GM18508 (cell line): ENCODE results near the gene WWC1.
"Not testable (repeated sequence)": the region's sequence is repeated elsewhere in the genome, so short reads cannot be mapped to it uniquely, and the experiment has no call there.

Source experiments
- ATAC-seq: cut with Tn5 transposase; IDR thresholded peaks from one replicate; pipeline ENCODE4 v1.9.1; 2021; ENCODE audit warnings: moderate number of reproducible peaks; ENCODE audit not compliant: insufficient read depth, unreplicated experiment

The WWC1 gene

DNA sequence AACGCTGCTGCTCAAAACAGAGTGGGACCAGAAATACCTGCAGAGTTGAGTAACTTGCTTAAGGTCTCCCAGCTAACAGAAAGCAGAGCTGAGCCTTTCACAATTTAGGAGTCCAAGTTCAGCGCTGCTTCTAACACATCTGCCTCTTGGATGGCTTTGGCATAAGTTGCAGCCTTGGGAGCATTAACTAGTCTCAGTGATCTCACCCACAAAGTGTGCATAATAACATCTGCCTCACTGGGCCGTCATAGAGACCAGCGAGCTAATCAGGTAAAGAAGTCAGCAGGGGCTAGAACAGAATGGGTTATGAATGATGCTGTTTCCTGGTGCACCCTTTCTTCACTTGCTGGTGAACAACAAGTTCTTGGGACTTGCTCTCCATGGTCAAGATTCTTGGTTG, 36.5 kb downstream of the WWC1 start:
- ATAC-seq = no peak

DNA sequence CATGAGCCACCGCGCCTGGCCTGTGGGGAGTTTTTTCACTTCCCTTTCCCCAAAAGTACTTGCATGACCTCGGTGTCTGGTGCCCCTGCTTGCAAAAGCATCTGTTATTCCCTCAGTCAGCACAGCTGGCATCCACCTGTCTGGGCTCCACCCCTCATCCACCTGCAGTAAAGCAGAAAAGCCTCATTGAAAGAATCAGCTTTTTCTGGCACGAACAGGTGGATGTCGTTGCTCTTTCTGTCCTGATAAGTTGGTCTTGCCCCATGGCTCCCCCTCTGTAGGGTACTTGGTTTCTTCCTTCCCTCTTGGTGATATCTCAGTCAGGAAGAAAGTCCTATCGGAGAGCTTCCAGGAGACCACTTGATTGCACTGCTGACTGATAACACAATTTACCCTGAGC, 37.4 kb downstream of the WWC1 start:
- ATAC-seq = peak; percentile 52

DNA sequence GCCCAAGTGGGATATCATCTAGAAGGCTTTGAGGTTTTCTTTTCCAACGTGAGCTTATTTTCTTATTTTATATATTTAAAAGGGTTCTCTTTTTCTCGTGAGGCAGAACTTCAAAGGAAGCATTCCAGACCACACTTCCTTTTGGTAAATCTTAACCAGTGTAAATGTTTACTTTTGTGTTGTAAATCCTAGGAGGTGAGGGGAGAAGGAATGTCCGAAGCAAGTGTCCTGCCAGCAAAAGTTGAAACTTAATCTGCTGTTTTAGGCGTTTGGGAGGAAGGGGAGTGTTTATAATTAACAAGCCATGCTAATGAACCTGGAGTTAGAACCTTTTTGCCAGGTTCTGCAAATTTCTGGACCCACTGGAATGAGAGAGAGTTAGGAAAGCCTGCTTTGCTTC, 37.9 kb downstream of the WWC1 start:
- ATAC-seq = no peak

DNA sequence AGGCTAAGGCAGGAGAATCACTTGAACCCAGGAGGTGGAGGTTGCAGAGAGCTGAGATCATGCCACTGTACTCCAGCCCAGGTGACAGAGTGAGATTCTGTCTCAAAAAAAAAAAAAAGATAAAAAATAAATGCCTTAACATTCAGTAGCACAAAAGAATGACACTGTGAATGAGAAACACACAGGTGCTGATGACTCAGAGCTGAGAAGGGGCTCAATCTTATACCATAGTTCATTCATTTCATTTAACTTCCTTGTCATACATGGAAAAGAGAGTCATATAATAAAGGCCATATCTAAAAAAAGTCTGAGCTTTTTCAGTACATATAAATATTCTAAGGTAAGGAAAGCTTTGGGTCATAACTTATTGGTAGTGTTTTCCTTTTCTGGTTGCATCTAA, 40.6 kb downstream of the WWC1 start:
- ATAC-seq = no peak

- no peak for ATAC-seq
Observed at GRCh38 chr5:168334280-168334679, 42.8 kb downstream of the WWC1 start.

- no peak for ATAC-seq
Observed at GRCh38 chr5:168334695-168335094, 43.2 kb downstream of the WWC1 start.

- ATAC-seq = no peak
Observed at GRCh38 chr5:168337361-168337760, 45.9 kb downstream of the WWC1 start.

GRCh38 chr5:168339109-168339771, 47.8 kb downstream of the WWC1 start:
- ATAC-seq = no peak

DNA sequence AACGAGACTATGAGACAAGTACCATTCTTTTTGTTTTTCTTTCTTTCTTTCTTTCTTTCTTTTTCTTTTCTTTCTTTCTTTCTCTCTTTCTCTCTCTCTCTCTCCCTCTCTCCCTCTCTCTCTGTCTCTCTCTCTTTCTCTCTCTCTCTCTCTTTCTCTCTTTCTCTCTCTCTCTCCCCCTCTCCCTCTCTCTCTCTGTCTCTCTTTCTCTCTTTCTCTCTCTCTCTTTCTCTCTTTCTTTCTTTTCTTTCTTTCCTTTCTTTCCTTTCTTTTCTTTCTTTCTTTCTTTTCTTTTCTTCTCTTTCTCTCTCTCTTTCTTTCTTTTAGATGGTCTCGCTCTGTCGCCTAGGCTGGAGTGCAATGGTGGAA, 48.3 kb downstream of the WWC1 start:
- not testable (repeated sequence) for ATAC-seq

DNA sequence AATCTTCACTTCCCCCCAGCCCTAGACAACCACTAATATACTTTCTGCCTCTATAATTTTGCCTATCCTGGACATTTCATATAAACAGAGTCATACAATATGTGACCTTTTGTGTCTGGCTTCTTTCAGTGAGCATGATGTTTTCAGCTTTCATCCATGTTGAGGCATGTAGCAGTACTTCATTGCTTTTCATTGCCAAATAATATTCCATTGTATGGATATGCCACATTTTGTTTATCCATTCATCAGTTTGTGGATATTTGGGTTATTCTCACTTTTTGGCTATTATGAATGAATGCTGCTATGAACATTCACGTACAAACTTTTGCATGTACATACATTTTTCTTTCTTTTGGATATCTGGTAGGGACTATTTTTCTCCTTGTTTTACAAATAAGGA, 49.0 kb downstream of the WWC1 start:
- no peak for ATAC-seq

DNA sequence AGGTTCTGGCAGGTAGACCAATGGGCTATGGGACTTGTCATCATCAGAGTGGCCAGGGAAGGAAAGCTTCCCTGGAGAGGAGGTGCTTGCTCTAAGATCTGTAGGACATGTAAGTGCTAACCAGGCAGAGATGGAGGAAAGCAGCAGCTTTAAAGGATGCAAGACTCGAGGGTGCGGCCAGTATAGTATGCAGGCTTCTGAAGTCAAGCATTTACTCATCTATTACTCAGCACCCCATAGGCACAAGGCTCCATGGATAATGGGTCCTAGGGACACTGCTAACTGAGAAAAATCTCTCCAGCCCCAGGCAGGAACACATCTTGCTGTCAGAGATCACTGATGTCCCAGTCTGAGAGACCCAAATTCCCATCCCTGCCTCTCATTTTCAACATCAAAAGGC, 49.7 kb downstream of the WWC1 start:
- no peak for ATAC-seq

DNA sequence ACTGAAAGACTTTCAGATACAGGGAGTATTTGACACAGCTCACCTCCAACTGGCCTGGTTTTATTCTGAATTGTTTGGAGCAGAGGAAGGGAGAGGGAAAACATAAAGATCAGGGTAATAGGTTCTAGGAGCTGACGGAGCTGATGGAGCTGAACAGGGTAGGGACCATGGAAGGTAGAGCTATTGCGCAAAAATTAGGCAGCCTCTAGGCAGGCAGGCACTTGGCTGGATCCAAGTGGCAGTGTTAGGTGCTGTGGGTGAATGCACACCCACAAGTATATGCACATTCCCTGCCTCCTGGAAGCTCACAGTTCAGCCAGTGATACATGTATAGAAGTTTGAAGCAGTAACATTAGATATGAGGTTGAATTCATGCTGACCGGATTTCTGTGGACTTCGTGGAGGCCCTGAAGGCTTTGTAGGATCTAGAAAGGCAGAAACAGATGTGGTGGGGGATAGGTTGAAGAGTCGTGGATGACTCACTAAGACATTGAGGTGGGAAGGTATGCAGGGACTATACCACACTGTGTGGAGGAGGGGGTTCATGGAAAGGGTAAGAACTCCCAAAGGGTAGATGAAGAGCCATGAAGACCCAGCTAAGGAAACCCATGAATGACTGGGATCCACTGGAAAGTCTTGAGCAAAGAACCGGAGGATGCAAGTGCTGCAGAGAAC, 50.8 kb downstream of the WWC1 start:
- ATAC-seq = no peak

DNA sequence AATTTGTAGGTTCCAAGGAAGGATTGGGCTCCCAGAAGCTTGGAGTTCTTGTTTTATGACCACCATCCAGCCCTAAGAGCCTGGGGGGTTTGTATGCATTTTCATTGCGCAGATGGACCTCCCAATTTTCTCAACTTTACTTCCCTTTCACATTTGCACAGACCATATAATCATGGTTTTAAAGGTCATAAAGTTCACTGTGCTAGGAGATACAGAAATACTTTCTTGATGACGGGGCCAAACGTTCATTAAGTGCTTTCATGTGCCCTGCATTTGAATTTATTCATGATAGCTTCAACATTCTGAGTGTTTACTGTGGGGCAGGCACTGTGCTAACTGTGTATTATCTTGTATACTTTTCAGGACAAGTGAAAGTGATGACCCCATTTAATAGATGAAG, 51.5 kb downstream of the WWC1 start:
- ATAC-seq = no peak

DNA sequence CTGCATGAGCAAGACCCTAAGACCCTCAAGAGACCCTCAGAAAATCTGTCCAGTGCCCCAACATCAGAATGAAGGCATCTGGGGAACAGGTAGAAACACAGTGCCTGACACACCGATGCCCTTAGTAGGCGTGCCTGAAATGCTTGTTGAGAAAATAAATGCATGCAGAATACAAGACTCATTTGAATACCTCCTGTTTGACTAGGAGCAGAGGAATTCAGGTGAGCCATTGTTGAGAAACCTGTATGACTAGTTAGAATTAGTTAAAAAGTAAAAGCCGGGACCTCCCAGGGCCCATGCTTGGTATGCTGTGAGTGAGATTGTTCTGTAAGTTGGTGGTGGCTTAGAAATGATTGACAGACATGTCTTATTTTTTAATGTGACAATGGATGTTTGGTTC, 55.0 kb downstream of the WWC1 start:
- no peak for ATAC-seq

DNA sequence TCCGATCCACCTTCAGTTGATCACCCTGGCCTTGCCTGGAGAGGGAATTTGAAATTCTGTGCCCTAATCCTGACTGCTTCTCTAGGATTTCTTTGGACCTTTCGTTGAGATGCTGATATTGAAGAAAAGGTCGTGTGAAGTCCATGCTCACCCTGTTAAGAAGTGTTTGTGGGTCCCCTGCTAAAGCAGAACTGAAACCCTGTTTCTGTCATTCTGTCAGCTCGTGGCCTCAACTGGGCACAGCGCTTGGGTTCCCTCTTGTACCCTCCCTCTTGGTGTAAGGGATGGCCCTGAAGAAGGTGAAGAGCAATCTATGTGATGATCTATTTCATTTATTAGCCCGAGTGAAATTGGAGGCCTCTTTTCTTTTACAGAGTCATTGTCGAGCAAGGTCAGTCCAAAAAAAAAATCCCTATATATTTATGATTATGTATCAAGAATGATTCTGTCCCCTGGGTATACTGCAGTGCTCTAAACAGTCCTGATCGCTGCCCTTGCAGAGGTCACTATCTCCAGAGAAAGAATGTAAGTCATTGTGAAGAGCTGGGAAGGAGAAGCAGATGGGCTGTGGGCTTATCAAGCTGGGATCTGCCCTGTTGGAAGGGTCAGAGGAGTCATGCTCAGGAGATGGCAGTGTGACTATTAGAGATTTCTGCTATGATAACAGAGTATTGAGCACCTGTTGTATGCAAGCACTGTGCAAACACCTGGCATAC, 56.1 kb downstream of the WWC1 start:
- peak; percentile 73 for ATAC-seq

GRCh38 chr5:168348084-168348414, 56.6 kb downstream of the WWC1 start:
- ATAC-seq = no peak

DNA sequence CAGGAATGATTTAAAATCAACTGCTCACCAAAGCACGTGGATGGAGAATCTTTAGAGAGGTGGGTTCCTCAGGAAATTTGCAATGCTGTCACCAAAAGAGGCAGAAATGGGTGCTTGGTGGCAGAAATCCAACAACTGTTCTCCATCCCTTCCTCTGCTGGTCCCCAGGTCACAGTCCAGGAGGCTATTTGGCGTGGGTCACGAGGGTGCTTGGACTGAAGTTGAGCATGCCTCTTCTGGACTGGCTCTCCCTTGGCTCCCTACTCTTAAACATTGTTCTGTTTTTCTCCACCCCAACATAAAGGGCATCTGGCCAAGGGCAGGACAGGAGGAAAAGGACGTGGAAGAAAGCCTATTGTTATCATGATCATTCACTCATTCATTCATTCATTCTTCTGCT, 58.9 kb downstream of the WWC1 start:
- no peak for ATAC-seq

DNA sequence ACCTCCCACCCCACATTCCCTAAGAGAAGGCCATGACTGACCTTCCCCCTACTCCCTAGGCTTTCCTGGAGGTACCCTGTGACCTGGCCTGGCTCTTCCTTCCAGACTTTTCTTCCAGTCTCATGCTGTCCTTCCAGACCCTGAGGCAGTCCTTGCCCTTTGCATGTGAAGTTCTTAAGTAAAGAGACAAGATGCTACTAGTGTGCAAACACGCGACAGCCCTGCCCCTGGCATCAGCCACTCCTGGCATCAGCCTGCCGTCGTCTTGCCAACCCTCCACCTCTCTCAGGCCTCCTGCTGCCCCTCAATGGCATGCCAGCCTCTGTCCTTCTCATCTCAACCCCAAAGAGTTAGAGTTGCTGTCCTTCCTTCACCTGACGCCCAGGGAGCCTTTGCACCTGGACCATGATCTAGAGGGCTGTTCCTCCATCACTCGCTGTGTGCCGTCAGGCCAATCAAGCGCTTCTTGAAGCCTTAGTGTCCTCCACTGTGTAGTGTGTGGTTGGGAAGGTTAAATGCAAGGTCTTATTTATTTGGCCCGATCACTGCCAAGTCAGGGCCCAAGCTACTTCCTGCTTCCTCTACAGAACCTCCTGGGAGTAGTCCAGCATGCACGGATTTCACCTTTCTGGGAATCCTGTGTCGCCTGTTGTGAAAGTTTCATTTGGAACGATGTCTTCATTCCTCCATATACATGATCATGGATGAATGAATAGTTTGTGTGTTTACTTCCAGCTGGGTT, 61.9 kb downstream of the WWC1 start:
- ATAC-seq = no peak

DNA sequence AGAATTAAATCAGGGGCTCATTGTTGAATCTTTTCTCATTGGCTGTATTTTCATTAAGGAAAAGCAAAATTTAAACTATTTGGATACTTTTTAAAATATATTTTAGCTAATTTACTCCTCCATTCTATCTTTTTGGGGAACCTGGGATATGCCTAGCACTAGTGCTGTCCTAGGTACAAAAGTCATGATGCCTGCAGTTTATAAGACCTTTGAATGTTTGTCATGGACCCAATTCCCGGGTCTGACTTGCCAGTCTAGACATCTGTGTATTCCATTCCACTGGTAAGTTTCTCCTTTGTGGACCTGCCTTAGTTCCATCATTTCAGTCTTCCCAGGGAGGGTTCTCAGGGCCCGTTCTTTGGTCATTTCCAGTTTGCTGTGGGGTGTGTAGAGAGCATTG, 63.0 kb downstream of the WWC1 start:
- no peak for ATAC-seq

DNA sequence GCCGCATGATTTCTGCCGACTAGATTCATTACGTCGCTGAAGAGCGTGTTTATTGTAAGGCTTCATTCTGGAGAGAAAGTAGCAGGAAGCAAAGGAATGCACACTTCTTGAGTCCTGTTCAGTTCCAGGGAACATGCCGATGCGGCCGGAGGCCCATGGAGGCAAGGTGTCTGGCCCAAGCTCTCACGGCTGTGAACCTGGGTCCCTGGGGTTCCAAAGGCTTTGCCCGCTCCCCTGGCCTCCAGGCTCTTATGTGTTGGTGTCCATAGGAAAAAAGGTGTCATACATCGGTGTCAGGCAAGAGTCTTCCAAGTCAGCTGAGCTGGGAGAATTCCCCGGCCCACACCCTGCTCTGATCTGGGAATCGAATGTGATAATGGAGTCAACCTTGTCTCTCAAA, 64.7 kb downstream of the WWC1 start:
- ATAC-seq = no peak

DNA sequence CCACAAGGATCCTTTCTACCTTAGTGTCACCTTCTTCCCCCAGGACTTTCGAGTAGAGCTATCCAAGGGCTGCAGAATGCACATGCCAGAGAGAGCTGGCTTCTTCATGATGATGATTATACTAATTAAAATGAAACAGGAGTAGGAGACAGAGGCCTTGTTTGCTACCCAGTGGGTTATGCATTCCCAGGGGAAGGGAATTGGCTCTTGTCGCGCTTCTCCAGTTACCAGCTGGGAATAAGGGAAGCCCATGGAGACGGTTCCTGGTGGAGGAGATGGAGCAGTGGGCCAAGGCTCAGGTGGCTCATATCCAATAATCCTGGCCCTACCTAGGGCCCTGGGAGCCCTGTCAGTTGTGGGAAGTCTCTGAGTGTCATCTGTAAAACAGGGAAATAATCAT, 65.1 kb downstream of the WWC1 start:
- no peak for ATAC-seq
